OCI-LY3 (cell line): ENCODE data around the gene C1QTNF9.

Experiments
- H2AFZ ChIP-seq: fragments of 200-600, 300-600 bp; shearing (Covaris generic); 2 replicates; pipeline ENCODE4 v1.6.0; 2014; ENCODE audit warnings: antibody characterized with exemption, low read depth, low read length
- H3K27ac ChIP-seq: fragments of 200-600, 300-600 bp; sonication (generic); 2 replicates; pipeline ENCODE4 v1.5.1; 2014; ENCODE audit warnings: mild to moderate bottlenecking, low read length, moderate library complexity, mixed read lengths
- H3K27me3 ChIP-seq: fragments of 200-600, 300-600 bp; sonication (generic); 2 replicates; pipeline ENCODE4 v1.6.1; 2014; ENCODE audit warnings: low read depth, low read length, mixed read lengths
- H3K36me3 ChIP-seq: fragments of 200-600, 300-600 bp; sonication (generic); replicated peaks from 2 replicates; pipeline ENCODE3; 2014; ENCODE audit warnings: low read depth, low read length, mixed read lengths
- H3K4me1 ChIP-seq: fragments of 300-600, 200-600 bp; sonication (generic); 2 replicates; pipeline ENCODE4 v1.6.1; 2014; ENCODE audit warnings: low read length, mixed read lengths
- H3K4me2 ChIP-seq: fragments of 200-600, 300-600 bp; sonication (generic); 2 replicates; pipeline ENCODE4 v1.6.1; 2014; ENCODE audit warnings: low read length, mixed read lengths
- H3K4me3 ChIP-seq: fragments of 300-600, 200-600 bp; sonication (generic); 2 replicates; pipeline ENCODE4 v1.5.1; 2014; ENCODE audit warnings: antibody characterized with exemption, mild to moderate bottlenecking, low read length, moderate library complexity
- H3K79me2 ChIP-seq: fragments of 300-600, 200-600 bp; shearing (Covaris generic); 2 replicates; pipeline ENCODE4 v1.6.1; 2014; ENCODE audit warnings: mild to moderate bottlenecking, low read length, mixed read lengths
- H3K9ac ChIP-seq: fragments of 300-600, 200-600 bp; shearing (Covaris generic); 2 replicates; pipeline ENCODE4 v1.6.0; 2014; ENCODE audit warnings: mild to moderate bottlenecking, low read length, moderate library complexity
- H3K9me3 ChIP-seq: fragments of 200-600, 300-600 bp; shearing (Covaris generic); 2 replicates; pipeline ENCODE4 v1.6.1; 2014; ENCODE audit warnings: low read length, mixed read lengths; ENCODE audit not compliant: insufficient read depth
- H4K20me1 ChIP-seq: fragments of 200-600, 300-600 bp; sonication (generic); 2 replicates; pipeline ENCODE4 v1.6.1; 2016; ENCODE audit warnings: low read length, mixed read lengths; ENCODE audit not compliant: insufficient read depth
- EZH2phosphoT487 ChIP-seq: fragments of 200-600 bp; shearing (Covaris generic); IDR thresholded peaks from 2 replicates; pipeline ENCODE4 v1.6.1; 2018; ENCODE audit warnings: antibody characterized with exemption, mixed run types, low read depth
- TF ChIP-seq, protein P1 (sequence below): fragments of 200-600, 300-600 bp; sonication (generic); IDR thresholded peaks from 2 replicates; pipeline ENCODE4 v1.5.1; 2014; ENCODE audit warnings: antibody characterized with exemption, low read length, low read depth

C1QTNF9 gene

DNA sequence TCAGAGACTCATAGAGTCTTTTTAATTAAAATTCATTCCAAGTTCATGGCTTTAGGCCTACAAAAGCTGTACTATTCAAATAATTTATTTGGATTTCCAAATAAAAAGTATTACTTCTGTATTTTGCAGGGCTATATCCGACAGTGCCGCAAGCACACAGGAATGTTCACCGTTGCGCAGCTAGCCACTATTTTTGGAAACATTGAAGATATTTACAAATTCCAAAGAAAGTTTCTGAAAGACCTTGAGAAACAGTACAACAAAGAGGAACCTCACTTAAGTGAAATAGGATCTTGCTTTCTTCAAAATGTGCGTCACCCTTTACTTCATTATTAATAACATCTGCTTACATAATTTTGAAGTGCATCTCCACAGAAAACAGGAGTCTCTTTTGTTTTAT lies 20.5 kb upstream of the C1QTNF9 start:
- Histone ChIP-seq H3K4me2 (no peak overlapping the region), H3K9ac (no peak overlapping the region), H3K9me3 (no peaks in the 10 kb centered on the region), H3K79me2 (no peaks in the 10 kb centered on the region), H3K36me3 (peaks cover 9% of the 10 kb centered on the region), H2AFZ (no peak overlapping the region), H3K27me3 (no peaks in the 10 kb centered on the region), H3K27ac (no peak overlapping the region), H3K4me3 (no peak overlapping the region), H4K20me1 (no peaks in the 10 kb centered on the region), H3K4me1 (peaks cover 2% of the 10 kb centered on the region; the same call in 1 of the 2 replicates)
- TF ChIP-seq, protein P1, sequence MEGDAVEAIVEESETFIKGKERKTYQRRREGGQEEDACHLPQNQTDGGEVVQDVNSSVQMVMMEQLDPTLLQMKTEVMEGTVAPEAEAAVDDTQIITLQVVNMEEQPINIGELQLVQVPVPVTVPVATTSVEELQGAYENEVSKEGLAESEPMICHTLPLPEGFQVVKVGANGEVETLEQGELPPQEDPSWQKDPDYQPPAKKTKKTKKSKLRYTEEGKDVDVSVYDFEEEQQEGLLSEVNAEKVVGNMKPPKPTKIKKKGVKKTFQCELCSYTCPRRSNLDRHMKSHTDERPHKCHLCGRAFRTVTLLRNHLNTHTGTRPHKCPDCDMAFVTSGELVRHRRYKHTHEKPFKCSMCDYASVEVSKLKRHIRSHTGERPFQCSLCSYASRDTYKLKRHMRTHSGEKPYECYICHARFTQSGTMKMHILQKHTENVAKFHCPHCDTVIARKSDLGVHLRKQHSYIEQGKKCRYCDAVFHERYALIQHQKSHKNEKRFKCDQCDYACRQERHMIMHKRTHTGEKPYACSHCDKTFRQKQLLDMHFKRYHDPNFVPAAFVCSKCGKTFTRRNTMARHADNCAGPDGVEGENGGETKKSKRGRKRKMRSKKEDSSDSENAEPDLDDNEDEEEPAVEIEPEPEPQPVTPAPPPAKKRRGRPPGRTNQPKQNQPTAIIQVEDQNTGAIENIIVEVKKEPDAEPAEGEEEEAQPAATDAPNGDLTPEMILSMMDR: no peak
- TF ChIP-seq EZH2phosphoT487: no peak

DNA sequence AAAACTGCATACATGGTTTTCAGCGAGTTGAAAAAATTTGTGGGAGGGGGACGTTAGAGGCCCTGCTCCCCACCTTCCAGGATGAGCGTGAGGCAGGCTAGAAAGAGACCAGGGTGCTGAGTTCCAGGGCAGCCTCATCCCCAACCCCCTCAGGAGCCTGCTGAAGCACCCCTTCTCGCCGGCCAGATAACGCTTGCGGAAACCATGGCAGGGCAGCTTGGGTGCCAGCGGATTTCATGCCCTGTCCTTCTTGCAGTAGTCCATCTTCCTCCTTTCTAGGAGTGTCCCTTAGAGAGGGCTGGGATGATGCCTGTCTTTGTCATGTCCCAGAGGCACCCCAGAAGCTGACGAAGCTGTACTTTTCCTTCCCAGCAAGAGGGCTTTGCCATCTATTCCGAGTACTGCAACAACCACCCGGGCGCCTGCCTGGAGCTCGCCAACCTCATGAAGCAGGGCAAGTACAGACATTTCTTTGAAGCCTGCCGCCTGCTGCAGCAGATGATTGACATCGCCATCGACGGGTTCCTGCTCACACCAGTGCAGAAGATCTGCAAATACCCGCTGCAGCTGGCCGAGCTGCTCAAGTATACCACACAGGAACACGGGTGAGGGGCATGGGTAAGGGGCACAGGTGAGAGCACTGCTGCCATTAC lies 19.0 kb upstream of the C1QTNF9 start:
- Histone ChIP-seq H3K27me3 (no peaks in the 10 kb centered on the region), H3K79me2 (no peaks in the 10 kb centered on the region), H3K4me3 (no peak overlapping the region), H4K20me1 (no peaks in the 10 kb centered on the region), H3K4me1 (no peaks in the 10 kb centered on the region), H3K9ac (no peak overlapping the region), H2AFZ (no peak overlapping the region), H3K9me3 (no peaks in the 10 kb centered on the region), H3K27ac (no peak overlapping the region), H3K4me2 (no peak overlapping the region), H3K36me3 (peaks cover 9% of the 10 kb centered on the region)
- TF ChIP-seq, protein P1: no peak
- TF ChIP-seq EZH2phosphoT487: no peak

DNA sequence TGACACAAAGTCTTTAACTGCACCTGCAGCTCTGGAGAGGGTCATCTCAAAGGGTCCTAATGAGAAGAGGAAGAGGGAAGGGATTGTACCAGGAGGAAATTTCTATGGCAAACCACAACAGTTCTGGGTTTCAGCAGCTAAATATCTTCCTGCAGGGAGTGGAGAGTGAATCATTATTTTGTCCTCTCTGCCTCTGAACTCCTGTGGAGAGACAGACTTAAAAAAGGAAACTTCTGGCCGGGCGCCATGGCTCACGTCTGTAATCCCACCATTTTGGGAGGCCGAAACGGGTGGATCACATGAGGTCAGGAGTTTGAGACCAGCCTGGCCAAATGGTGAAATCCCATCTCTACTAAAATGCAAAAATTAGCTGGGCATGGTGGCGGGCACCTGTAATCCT lies 16.9 kb upstream of the C1QTNF9 start:
- Histone ChIP-seq H3K36me3 (peaks cover 9% of the 10 kb centered on the region), H3K4me1 (no peaks in the 10 kb centered on the region), H2AFZ (no peak overlapping the region), H4K20me1 (no peaks in the 10 kb centered on the region), H3K4me2 (no peak overlapping the region), H3K79me2 (no peaks in the 10 kb centered on the region), H3K9me3 (no peaks in the 10 kb centered on the region), H3K27ac (no peak overlapping the region), H3K9ac (no peak overlapping the region), H3K4me3 (no peak overlapping the region), H3K27me3 (no peaks in the 10 kb centered on the region)
- TF ChIP-seq, protein P1: no peak
- TF ChIP-seq EZH2phosphoT487: no peak

DNA sequence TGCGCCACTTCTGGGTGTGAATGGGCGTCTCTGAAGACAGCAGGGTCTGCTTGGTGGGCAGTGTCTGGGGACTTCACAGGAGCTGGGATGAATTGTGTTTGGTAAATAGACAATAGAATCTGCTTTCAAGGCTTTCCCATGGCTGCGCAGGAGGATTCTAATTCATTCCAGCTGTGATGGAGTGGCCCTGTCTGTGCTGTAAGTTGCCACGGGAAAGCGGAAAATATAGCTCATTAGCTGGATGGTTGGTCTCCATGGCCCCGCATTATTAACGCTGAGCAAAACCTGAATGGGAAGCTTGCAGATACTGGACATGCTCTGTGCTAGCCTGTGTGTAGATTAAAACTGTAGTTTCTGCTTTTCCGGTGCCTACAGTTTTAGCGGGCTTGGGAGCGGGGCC lies 15.6 kb upstream of the C1QTNF9 start:
- H3K36me3 ChIP-seq: peaks cover 18% of the 10 kb centered on the region
- no peak overlapping the region for H3K4me3 ChIP-seq
- H2AFZ ChIP-seq: no peak overlapping the region
- no peaks in the 10 kb centered on the region for H3K27me3 ChIP-seq
- H3K27ac ChIP-seq: no peak overlapping the region
- H3K4me1 ChIP-seq: no peaks in the 10 kb centered on the region
- H3K4me2 ChIP-seq: no peak overlapping the region
- H3K79me2 ChIP-seq: no peaks in the 10 kb centered on the region
- H4K20me1 ChIP-seq: no peaks in the 10 kb centered on the region
- H3K9me3 ChIP-seq: no peaks in the 10 kb centered on the region
- H3K9ac ChIP-seq: no peak overlapping the region
- TF ChIP-seq, protein P1: no peak
- no peak for TF ChIP-seq EZH2phosphoT487
